Fibroblast of lung (primary cell): ENCODE measurements around the gene ECE2. TPM values are rescaled to one million over a fixed set of nuclear protein-coding genes. Genes with fewer than 3 reads are reported as not detected.

Source experiments
- DNase-seq, 2 donors: peaks; one replicate each; pipeline versions ENCODE4 v3.0.0 to v3.0.0-alpha.2; 2010; ENCODE audit warnings: low read depth in 2 of 2
- H2AFZ ChIP-seq: 2 replicates; pipeline ENCODE4 v1.5.1; 2012; ENCODE audit warnings: low read length, control low read depth, inconsistent platforms
- H3K27ac ChIP-seq: 2 replicates; pipeline ENCODE4 v1.5.1; 2011; ENCODE audit warnings: low read length, control low read depth; ENCODE audit not compliant: insufficient read depth
- H3K27me3 ChIP-seq: 2 replicates; pipeline ENCODE4 v1.5.1; 2011; ENCODE audit warnings: mild to moderate bottlenecking, low read length; ENCODE audit not compliant: control insufficient read depth, insufficient read depth
- H3K36me3 ChIP-seq: 2 replicates; pipeline ENCODE4 v1.5.1; 2011; ENCODE audit warnings: low read length; ENCODE audit not compliant: control insufficient read depth, insufficient read depth
- H3K4me1 ChIP-seq: 2 replicates; pipeline ENCODE4 v1.5.1; 2011; ENCODE audit warnings: low read length; ENCODE audit not compliant: control insufficient read depth, insufficient read depth; ENCODE audit errors: extremely low read depth
- H3K4me2 ChIP-seq: 2 replicates; pipeline ENCODE4 v1.5.1; 2011; ENCODE audit warnings: low read length, control low read depth; ENCODE audit not compliant: insufficient read depth; ENCODE audit errors: extremely low read depth
- H3K4me3 ChIP-seq, 4 experiments: fragments of 200-600 bp in 1 of 4; sonication (generic) in 1 of 4; replicated peaks in 1 of 4; 2 replicates each; pipeline ENCODE4 v1.5.1; 2011 to 2016; ENCODE audit warnings: low read length in 4 of 4, low read depth in 3 of 4, mild to moderate bottlenecking in 3 of 4, control low read depth in 2 of 4, inconsistent platforms in 1 of 4, mixed read lengths in 1 of 4; ENCODE audit not compliant: insufficient read depth in 1 of 4; ENCODE audit errors: control extremely low read depth in 1 of 4
- H3K79me2 ChIP-seq: 2 replicates; pipeline ENCODE4 v1.5.1; 2012; ENCODE audit warnings: mild to moderate bottlenecking, low read length, inconsistent platforms; ENCODE audit not compliant: control insufficient read depth, insufficient read depth
- H3K9ac ChIP-seq: 2 replicates; pipeline ENCODE4 v1.5.1; 2011; ENCODE audit warnings: mild to moderate bottlenecking, low read length, control low read depth; ENCODE audit not compliant: insufficient read depth
- H3K9me3 ChIP-seq: 2 replicates; pipeline ENCODE4 v1.5.1; 2012; ENCODE audit warnings: low read depth, low read length; ENCODE audit not compliant: control insufficient read depth, insufficient read depth
- H4K20me1 ChIP-seq: 2 replicates; pipeline ENCODE4 v1.5.1; 2011; ENCODE audit warnings: low read length; ENCODE audit not compliant: control insufficient read depth, insufficient read depth; ENCODE audit errors: extremely low read depth
- EZH2 ChIP-seq: IDR thresholded peaks from 2 replicates; pipeline ENCODE4 v1.5.1; 2012; ENCODE audit warnings: low read length, control low read depth, mild to moderate bottlenecking; ENCODE audit errors: missing control alignments
- polyA plus RNA-seq, 2 donors: library from polyadenylated mRNA; depleted of rRNA in 1 of 2; stranded (reverse) in 1 of 2; unstranded in 1 of 2; fragments of >200 nt; gene quantifications; 2 replicates each; pipeline ENCODE4 v1.2.1, GENCODE V29; 2011 to 2012; ENCODE audit warnings: missing spikeins in 1 of 2
- total RNA-seq: library from RNA; depleted of rRNA; stranded (reverse); fragments of >200 nt; gene quantifications from 2 replicates; pipeline ENCODE4 v1.2.1, GENCODE V29; 2014
- TF ChIP-seq, protein P1 (sequence below), 2 donors: IDR thresholded peaks in 1 of 2; conservative IDR thresholded peaks in 1 of 2; 1 replicate in 1 of 2; 2 replicates in 1 of 2; pipeline ENCODE4 v1.5.1; 2011 to 2012; ENCODE audit warnings: low read length in 2 of 2, control low read depth in 1 of 2, inconsistent platforms in 1 of 2, low read depth in 1 of 2, mild to moderate bottlenecking in 1 of 2

ECE2 gene
- total and polyA plus RNA-seq, 2 donors (not counting 1 experiment from before 2014, with no cell fraction given) = not detected

DNA sequence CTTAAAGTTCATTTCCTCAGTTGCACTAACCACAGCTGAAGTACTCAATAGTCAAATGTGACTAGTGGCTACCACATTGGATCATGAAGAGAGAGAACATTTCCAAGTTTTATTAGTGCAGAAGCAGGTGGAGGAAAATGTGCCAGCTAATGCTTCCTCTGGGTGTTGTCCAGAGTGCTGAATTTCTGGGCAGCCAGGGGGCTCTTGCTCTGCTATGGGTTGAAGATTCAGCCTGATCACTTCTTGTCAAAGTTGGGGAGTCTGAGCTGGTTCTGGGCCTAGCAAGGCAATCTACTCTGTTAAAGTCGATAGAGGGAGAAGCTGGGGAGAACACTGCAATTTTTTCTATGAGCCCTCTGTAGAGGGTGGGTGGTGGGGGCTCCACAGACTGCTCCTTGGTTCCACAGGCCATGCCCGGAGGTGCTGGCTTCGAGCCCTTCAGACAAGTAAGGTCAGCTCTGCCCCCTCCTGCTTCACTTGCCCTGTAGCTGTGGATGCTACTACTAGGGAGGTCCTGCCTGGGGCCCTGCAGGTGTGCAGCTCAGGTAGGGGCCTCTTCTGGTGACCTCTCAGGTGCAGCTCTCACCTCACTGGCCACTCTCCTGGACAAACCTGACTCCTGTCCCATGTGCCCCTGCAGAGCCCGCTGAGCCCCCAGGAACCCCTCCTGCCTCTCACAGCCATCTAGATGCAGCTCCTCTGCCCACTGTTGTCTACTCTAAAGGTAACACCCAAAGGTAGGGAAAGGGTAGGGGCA, 35.3 kb upstream of the ECE2 start:
- Histone ChIP-seq H3K4me1 (no peaks in the 10 kb centered on the region), H3K9me3 (no peaks in the 10 kb centered on the region), H3K4me2 (no peak overlapping the region), H3K9ac (no peak overlapping the region), H3K27ac (no peak overlapping the region), H3K4me3 (no peak overlapping the region), H3K27me3 (no peaks in the 10 kb centered on the region), H4K20me1 (no peaks in the 10 kb centered on the region), H2AFZ (no peak overlapping the region), H3K79me2 (no peaks in the 10 kb centered on the region), H3K36me3 (peaks cover 11% of the 10 kb centered on the region)
- peak; percentile 33 to 35 for DNase-seq
- TF ChIP-seq, protein P1, sequence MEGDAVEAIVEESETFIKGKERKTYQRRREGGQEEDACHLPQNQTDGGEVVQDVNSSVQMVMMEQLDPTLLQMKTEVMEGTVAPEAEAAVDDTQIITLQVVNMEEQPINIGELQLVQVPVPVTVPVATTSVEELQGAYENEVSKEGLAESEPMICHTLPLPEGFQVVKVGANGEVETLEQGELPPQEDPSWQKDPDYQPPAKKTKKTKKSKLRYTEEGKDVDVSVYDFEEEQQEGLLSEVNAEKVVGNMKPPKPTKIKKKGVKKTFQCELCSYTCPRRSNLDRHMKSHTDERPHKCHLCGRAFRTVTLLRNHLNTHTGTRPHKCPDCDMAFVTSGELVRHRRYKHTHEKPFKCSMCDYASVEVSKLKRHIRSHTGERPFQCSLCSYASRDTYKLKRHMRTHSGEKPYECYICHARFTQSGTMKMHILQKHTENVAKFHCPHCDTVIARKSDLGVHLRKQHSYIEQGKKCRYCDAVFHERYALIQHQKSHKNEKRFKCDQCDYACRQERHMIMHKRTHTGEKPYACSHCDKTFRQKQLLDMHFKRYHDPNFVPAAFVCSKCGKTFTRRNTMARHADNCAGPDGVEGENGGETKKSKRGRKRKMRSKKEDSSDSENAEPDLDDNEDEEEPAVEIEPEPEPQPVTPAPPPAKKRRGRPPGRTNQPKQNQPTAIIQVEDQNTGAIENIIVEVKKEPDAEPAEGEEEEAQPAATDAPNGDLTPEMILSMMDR (conservative IDR thresholded peaks at IDR 0.05 in 1 of 2, IDR thresholded peaks at IDR 0.05 in 1 of 2; ENCODE audit: low read depth in 1 of 2, low read length in 2 of 2) = no peak
- TF ChIP-seq EZH2 = no peak

DNA sequence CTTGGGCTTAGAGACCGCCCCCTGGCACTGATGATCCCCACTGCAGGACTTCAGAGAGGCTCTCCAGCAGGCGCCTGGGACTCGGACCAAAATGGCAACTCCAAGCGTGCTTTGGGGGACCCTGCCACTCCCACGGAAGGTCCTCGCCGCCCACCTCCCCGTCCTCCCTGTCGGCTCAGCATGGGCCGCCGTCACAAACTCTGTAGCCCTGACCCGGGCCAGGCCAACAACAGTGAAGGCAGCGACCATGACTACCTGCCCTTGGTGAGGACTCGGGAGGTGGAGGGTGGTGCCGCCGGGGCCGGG, 34.7 kb upstream of the ECE2 start:
- Histone ChIP-seq H3K4me3 (no peak overlapping the region), H2AFZ (no peak overlapping the region), H3K36me3 (peaks cover 11% of the 10 kb centered on the region), H3K4me2 (no peak overlapping the region), H3K27ac (no peak overlapping the region), H3K27me3 (no peaks in the 10 kb centered on the region), H3K9me3 (no peaks in the 10 kb centered on the region), H3K9ac (no peak overlapping the region), H3K79me2 (no peaks in the 10 kb centered on the region), H4K20me1 (no peaks in the 10 kb centered on the region), H3K4me1 (no peaks in the 10 kb centered on the region)
- DNase-seq = no peak
- TF ChIP-seq EZH2 = no peak
- TF ChIP-seq, protein P1 (conservative IDR thresholded peaks at IDR 0.05 in 1 of 2, IDR thresholded peaks at IDR 0.05 in 1 of 2; ENCODE audit: low read depth in 1 of 2, low read length in 2 of 2) = no peak

DNA sequence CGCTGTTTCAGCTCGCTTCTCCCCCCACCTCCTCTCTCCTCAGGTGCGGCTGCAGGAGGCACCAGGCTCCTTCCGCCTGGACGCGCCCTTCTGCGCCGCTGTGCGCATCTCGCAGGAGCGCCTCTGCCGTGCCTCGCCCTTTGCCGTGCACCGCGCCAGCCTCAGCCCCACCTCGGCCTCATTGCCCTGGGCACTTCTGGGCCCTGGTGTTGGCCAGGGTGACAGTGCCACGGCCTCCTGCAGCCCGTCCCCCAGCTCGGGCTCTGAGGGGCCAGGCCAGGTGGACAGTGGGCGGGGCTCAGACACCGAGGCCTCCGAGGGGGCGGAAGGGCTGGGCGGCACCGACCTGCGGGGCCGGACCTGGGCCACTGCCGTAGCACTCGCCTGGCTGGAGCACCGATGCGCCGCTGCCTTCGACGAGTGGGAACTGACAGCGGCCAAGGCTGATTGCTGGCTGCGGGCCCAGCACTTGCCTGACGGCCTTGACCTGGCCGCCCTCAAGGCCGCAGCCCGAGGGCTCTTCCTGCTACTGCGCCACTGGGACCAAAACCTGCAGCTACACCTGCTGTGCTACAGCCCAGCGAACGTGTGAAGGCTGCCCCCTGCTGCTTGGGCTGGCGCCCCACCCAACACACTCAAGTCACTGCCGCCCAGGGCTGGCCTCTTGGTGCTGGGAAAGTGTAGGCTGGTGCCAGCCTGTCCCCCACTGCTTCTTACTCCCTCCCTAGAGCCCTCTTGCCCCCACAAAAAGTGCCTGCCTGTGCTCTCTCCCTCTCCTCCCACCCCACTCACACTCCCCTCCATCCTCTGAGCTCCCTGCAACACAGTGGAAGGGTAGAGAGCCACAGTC, 34.1 kb upstream of the ECE2 start:
- no peak overlapping the region for H2AFZ ChIP-seq
- DNase-seq = peak; percentile 30 to 32
- TF ChIP-seq EZH2 = no peak
- TF ChIP-seq, protein P1 (conservative IDR thresholded peaks at IDR 0.05 in 1 of 2, IDR thresholded peaks at IDR 0.05 in 1 of 2; ENCODE audit: low read depth in 1 of 2, low read length in 2 of 2) = peak; percentile 34 to 48
- no peak overlapping the region for H3K27ac ChIP-seq
- H3K79me2 ChIP-seq = no peaks in the 10 kb centered on the region
- H3K36me3 ChIP-seq = peaks cover 11% of the 10 kb centered on the region
- H3K9ac ChIP-seq = no peak overlapping the region
- H3K27me3 ChIP-seq = no peaks in the 10 kb centered on the region
- no peak overlapping the region for H3K4me2 ChIP-seq
- H3K9me3 ChIP-seq = no peaks in the 10 kb centered on the region
- H3K4me3 ChIP-seq = no peak overlapping the region
- no peaks in the 10 kb centered on the region for H3K4me1 ChIP-seq
- no peaks in the 10 kb centered on the region for H4K20me1 ChIP-seq
